ENCODE measurements around the gene HOOK2.

DNA sequence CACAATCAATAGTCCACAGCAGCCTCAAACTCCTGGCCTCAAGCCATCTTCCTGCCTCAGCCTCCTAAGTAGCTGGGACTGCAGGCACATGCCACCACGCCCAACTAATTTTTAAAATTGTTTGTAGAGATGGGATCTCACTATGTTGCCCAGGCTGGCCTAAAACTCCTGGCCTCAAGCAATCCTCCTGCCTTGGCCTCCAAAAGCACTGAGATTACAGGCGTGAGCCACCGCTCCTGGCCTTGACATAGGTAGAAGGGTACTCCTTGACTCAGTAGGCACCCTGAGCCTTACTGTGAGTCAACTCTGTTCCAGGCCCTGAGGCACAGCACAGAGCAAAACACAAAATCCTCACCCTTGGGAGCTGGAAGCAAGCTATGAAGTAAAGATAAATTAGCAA lies 59.4 kb downstream of the HOOK2 start:
- TF ChIP-seq, protein P1, sequence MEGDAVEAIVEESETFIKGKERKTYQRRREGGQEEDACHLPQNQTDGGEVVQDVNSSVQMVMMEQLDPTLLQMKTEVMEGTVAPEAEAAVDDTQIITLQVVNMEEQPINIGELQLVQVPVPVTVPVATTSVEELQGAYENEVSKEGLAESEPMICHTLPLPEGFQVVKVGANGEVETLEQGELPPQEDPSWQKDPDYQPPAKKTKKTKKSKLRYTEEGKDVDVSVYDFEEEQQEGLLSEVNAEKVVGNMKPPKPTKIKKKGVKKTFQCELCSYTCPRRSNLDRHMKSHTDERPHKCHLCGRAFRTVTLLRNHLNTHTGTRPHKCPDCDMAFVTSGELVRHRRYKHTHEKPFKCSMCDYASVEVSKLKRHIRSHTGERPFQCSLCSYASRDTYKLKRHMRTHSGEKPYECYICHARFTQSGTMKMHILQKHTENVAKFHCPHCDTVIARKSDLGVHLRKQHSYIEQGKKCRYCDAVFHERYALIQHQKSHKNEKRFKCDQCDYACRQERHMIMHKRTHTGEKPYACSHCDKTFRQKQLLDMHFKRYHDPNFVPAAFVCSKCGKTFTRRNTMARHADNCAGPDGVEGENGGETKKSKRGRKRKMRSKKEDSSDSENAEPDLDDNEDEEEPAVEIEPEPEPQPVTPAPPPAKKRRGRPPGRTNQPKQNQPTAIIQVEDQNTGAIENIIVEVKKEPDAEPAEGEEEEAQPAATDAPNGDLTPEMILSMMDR (IDR thresholded peaks at IDR 0.05 in 2 of 3, conservative IDR thresholded peaks at IDR 0.05 in 1 of 3; ENCODE audit: borderline replicate concordance in 1 of 3, insufficient read depth in 1 of 3, low read depth in 2 of 3, low read length in 2 of 3): no peak
- TF ChIP-seq, protein P2, sequence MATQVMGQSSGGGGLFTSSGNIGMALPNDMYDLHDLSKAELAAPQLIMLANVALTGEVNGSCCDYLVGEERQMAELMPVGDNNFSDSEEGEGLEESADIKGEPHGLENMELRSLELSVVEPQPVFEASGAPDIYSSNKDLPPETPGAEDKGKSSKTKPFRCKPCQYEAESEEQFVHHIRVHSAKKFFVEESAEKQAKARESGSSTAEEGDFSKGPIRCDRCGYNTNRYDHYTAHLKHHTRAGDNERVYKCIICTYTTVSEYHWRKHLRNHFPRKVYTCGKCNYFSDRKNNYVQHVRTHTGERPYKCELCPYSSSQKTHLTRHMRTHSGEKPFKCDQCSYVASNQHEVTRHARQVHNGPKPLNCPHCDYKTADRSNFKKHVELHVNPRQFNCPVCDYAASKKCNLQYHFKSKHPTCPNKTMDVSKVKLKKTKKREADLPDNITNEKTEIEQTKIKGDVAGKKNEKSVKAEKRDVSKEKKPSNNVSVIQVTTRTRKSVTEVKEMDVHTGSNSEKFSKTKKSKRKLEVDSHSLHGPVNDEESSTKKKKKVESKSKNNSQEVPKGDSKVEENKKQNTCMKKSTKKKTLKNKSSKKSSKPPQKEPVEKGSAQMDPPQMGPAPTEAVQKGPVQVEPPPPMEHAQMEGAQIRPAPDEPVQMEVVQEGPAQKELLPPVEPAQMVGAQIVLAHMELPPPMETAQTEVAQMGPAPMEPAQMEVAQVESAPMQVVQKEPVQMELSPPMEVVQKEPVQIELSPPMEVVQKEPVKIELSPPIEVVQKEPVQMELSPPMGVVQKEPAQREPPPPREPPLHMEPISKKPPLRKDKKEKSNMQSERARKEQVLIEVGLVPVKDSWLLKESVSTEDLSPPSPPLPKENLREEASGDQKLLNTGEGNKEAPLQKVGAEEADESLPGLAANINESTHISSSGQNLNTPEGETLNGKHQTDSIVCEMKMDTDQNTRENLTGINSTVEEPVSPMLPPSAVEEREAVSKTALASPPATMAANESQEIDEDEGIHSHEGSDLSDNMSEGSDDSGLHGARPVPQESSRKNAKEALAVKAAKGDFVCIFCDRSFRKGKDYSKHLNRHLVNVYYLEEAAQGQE (IDR thresholded peaks at IDR 0.05; ENCODE audit: low read depth): no peak
- TF ChIP-seq CEBPB (IDR thresholded peaks at IDR 0.05; ENCODE audit: low read depth): no peak

All from HCT116 (cell line).